HepG2 (cell line): Measurements from ENCODE around the gene IQSEC1. TPM values are rescaled to one million over a fixed set of nuclear protein-coding genes. Genes with fewer than 3 reads are reported as not detected.

Experiments used
- ATAC-seq: fragments of 200-7000 bp; cut with Tn5 transposase; 3 replicates; pipeline ENCODE4 v1.9.1; 2020; ENCODE audit warnings: mild to moderate bottlenecking, moderate library complexity
- BruUV-seq: library from RNA; stranded (reverse); fragments of 400-500 nt; replicated peaks from 2 replicates; lab custom pipeline; 2021; lab: Mats Ljungman, UMichigan
- CTCF ChIA-PET: fragments of 300-600 bp; formaldehyde crosslinking; extraction: SDS; loops from one replicate; lab custom pipeline; 2021; ENCODE audit warnings: low total read pairs, inconsistent platforms, low intra/inter-chr PET ratio; lab: Yijun Ruan, JAX
- POLR2A ChIA-PET: fragments of 350-600 bp; sonication (Branson Sonifier 250); formaldehyde crosslinking; loops from one replicate; lab custom pipeline; 2020; ENCODE audit warnings: antibody characterized with exemption, inconsistent platforms; lab: Yijun Ruan, JAX
- DNase-seq: peaks from one replicate; pipeline ENCODE4 v3.0.0-alpha.2; 2015; ENCODE audit warnings: low spot score
- FAIRE-seq: peaks from 3 replicates; lab custom pipeline; 2011; peaks lifted over from hg19 to GRCh38; lab: Jason Lieb, UNC
- H2AFZ ChIP-seq: one replicate; pipeline ENCODE4 v1.6.1; 2011; ENCODE audit warnings: low read length, inconsistent platforms
- H3K27ac ChIP-seq: fragments of 300-600 bp; 3 replicates; pipeline ENCODE4 v1.8.0; 2011; ENCODE audit warnings: mixed run types, mild to moderate bottlenecking, mixed read lengths, low read length, inconsistent platforms; ENCODE audit not compliant: insufficient read depth; ENCODE audit errors: extremely low read length
- H3K27me3 ChIP-seq, 2 experiments: fragments of 200-600 bp in 1 of 2; 2 replicates in 1 of 2; 3 replicates in 1 of 2; pipeline versions ENCODE4 v1.6.0 to v1.8.0; 2011; ENCODE audit warnings: low read length in 2 of 2, mild to moderate bottlenecking in 2 of 2, moderate library complexity in 2 of 2, inconsistent platforms in 1 of 2; ENCODE audit not compliant: insufficient read depth in 2 of 2, control insufficient read depth in 1 of 2
- H3K36me3 ChIP-seq, 2 experiments: fragments of 200-600 bp in 1 of 2; replicated peaks in 1 of 2; 2 replicates in 1 of 2; 3 replicates in 1 of 2; pipeline versions ENCODE4 v1.5.1 to v1.8.0; 2011; ENCODE audit warnings: low read length in 2 of 2, inconsistent platforms in 1 of 2; ENCODE audit not compliant: insufficient read depth in 2 of 2, control insufficient read depth in 1 of 2
- H3K4me1 ChIP-seq: 2 replicates; pipeline ENCODE4 v1.5.1; 2012; ENCODE audit warnings: low read length, inconsistent platforms; ENCODE audit not compliant: insufficient read depth
- H3K4me2 ChIP-seq: 2 replicates; pipeline ENCODE4 v1.6.0; 2011; ENCODE audit warnings: low read depth, low read length, inconsistent platforms
- H3K4me3 ChIP-seq, 3 experiments: fragments of 200-600 bp in 1 of 3; sonication (generic), shearing (Covaris generic) in 1 of 3; replicated peaks in 1 of 3; 2 replicates each; pipeline ENCODE4 v1.5.1; 2011 to 2016; ENCODE audit warnings: low read length in 3 of 3, inconsistent platforms in 2 of 3, low read depth in 2 of 3, mild to moderate bottlenecking in 2 of 3, control low read depth in 1 of 3, mixed read lengths in 1 of 3; ENCODE audit not compliant: insufficient read depth in 1 of 3
- H3K79me2 ChIP-seq: one replicate; pipeline ENCODE4 v1.6.1; 2011; ENCODE audit warnings: low read length, inconsistent platforms; ENCODE audit not compliant: insufficient read depth
- H3K9ac ChIP-seq: 2 replicates; pipeline ENCODE4 v1.6.0; 2011; ENCODE audit warnings: mild to moderate bottlenecking, low read depth, low read length, inconsistent platforms; ENCODE audit not compliant: insufficient read depth
- H3K9me3 ChIP-seq: 2 replicates; pipeline ENCODE4 v1.5.1; 2012; ENCODE audit warnings: mild to moderate bottlenecking, low read length
- H4K20me1 ChIP-seq: 2 replicates; pipeline ENCODE4 v1.6.0; 2011; ENCODE audit warnings: inconsistent platforms, mild to moderate bottlenecking, low read length, moderate library complexity; ENCODE audit not compliant: insufficient read depth
- BHLHE40 ChIP-seq: IDR thresholded peaks from 2 replicates; pipeline ENCODE4 v1.6.1; 2011; ENCODE audit warnings: low read length, improper control_type of control experiment
- CHCHD3 ChIP-seq: sonication (generic); formaldehyde crosslinking; IDR thresholded peaks from 2 replicates; pipeline ENCODE4 v1.8.0; 2022; ENCODE audit warnings: mild to moderate bottlenecking, missing genetic modification reagents, moderate library complexity
- DNMT1 ChIP-seq: sonication (generic); formaldehyde crosslinking; IDR thresholded peaks from 2 replicates; pipeline ENCODE4 v1.5.1; 2020; ENCODE audit warnings: mild to moderate bottlenecking, missing genetic modification reagents
- DR1 ChIP-seq: sonication (generic); formaldehyde crosslinking; IDR thresholded peaks from 2 replicates; pipeline ENCODE4 v1.8.0; 2021; ENCODE audit warnings: mild to moderate bottlenecking, missing genetic modification reagents, inconsistent platforms
- HNRNPL ChIP-seq: fragments of 200-400 bp; formaldehyde crosslinking; IDR thresholded peaks from 2 replicates; pipeline ENCODE4 v1.6.1; 2017; ENCODE audit warnings: mild to moderate bottlenecking, low read depth, low read length
- PCBP1 ChIP-seq: fragments of 200-400 bp; formaldehyde crosslinking; IDR thresholded peaks from 2 replicates; pipeline ENCODE4 v1.6.1; 2017; ENCODE audit warnings: mild to moderate bottlenecking, low read depth, low read length, borderline replicate concordance
- POGZ ChIP-seq: sonication (generic); formaldehyde crosslinking; IDR thresholded peaks from 2 replicates; pipeline ENCODE4 v1.4.0; 2020; ENCODE audit warnings: mild to moderate bottlenecking, missing genetic modification reagents
- POLR2AphosphoS5 ChIP-seq: IDR thresholded peaks from 2 replicates; pipeline ENCODE4 v1.6.1; 2012; ENCODE audit warnings: low read depth, low read length
- SNAI1 ChIP-seq: sonication (generic); formaldehyde crosslinking; IDR thresholded peaks from 2 replicates; pipeline ENCODE4 v1.5.0; 2020; ENCODE audit warnings: mild to moderate bottlenecking, missing genetic modification reagents, borderline replicate concordance
- ZNF329 ChIP-seq: sonication (generic); formaldehyde crosslinking; IDR thresholded peaks from 2 replicates; pipeline ENCODE4 v1.9.0; 2021; ENCODE audit warnings: low read depth, mild to moderate bottlenecking, missing genetic modification reagents
- ZNF331 ChIP-seq: sonication (generic); formaldehyde crosslinking; IDR thresholded peaks from 2 replicates; pipeline ENCODE4 v1.4.0; 2020; ENCODE audit warnings: missing genetic modification reagents
- ZNF496 ChIP-seq: sonication (generic); formaldehyde crosslinking; IDR thresholded peaks from 2 replicates; pipeline ENCODE4 v1.8.1; 2023; ENCODE audit warnings: mild to moderate bottlenecking, moderate library complexity, missing genetic modification reagents; ENCODE audit not compliant: insufficient replicate concordance
- WGBS: methylation state at CpG from one replicate; pipeline ENCODE4 v1.1.6; 2017; ENCODE audit warnings: low lambda C conversion rate; 5-methylcytosine and 5-hydroxymethylcytosine counted together
- in situ Hi-C: cut with HindIII; loops from 2 replicates; pipeline ENCODE4 v1.10.0; 2017; ENCODE audit warnings: low pct_unique_long_range_greater_than_20kb; ENCODE audit not compliant: extremely low pct_ligation_motif_present
- intact Hi-C: fragments of 100-400 bp; cut with micrococcal nuclease; formaldehyde crosslinking; loops from one replicate; pipeline ENCODE4 v1.10.0; 2022; ENCODE audit not compliant: unreplicated experiment
- polyA plus RNA-seq, 8 experiments: library from polyadenylated mRNA; depleted of rRNA in 3 of 8; stranded (reverse) in 7 of 8; unstranded in 1 of 8; fragments of >200 nt; fragmentation: Illumina TruSeq in 4 of 8; extraction: Trizol in 4 of 8; gene quantifications; 2 replicates each; pipeline versions ENCODE4 v1.2.1 to v1.2.3, GENCODE V29; 2011 to 2016; ENCODE audit warnings: low read depth in 4 of 8, missing spikeins in 1 of 8, mixed read lengths in 1 of 8; ENCODE audit not compliant: insufficient read depth in 1 of 8
- total RNA-seq, 5 experiments: library from RNA; depleted of rRNA; stranded (reverse); fragments of >200 nt; fragmentation: Illumina TruSeq; extraction: Trizol; gene quantifications; 2 replicates each; pipeline ENCODE4 v1.2.3, GENCODE V29; 2016; ENCODE audit warnings: low read depth in 1 of 5
- TF ChIP-seq, protein P1 (sequence below): sonication (generic); formaldehyde crosslinking; IDR thresholded peaks from 2 replicates; pipeline ENCODE4 v1.5.1; 2020; ENCODE audit warnings: mild to moderate bottlenecking, missing genetic modification reagents, moderate library complexity
- TF ChIP-seq, protein P2 (sequence below): sonication (generic); formaldehyde crosslinking; IDR thresholded peaks from 2 replicates; pipeline ENCODE4 v1.5.1; 2020; ENCODE audit warnings: missing genetic modification reagents, mild to moderate bottlenecking, borderline replicate concordance

IQSEC1 gene
- total and polyA plus RNA-seq, 2 of the 13 experiments (the other 11 are each of a cell fraction or from before 2014, with no cell fraction given): 17.4 to 20.2 TPM

GRCh38 chr3:13046569-13047274 is 26.5 kb downstream of the IQSEC1 start:
- BruUV-seq: no TSS peak

More at GRCh38 chr3:13046569-13047274, 26.5 kb downstream of the IQSEC1 start:
- no peaks in the 10 kb centered on the region for H3K9me3 ChIP-seq
- in situ Hi-C loops: no loop called here
- H3K27me3 ChIP-seq: no peaks in the 10 kb centered on the region; a peak in 1 of 5 replicates
- no peaks in the 10 kb centered on the region; a peak in 1 of 5 replicates for H3K36me3 ChIP-seq
- H2AFZ ChIP-seq: no peak overlapping the region
- FAIRE-seq: no peak
- no peak for DNase-seq
- intact Hi-C loops: no loop called here
- no peak overlapping the region for H3K4me3 ChIP-seq
- WGBS: 96% methylated on average over 12 of the region's 15 CpGs
- H3K9ac ChIP-seq: no peak overlapping the region
- no peaks in the 10 kb centered on the region for H3K4me1 ChIP-seq
- ChIA-PET POLR2A (no interaction called here), CTCF (no interaction called here)
- no peak overlapping the region for H3K27ac ChIP-seq
- no peak for ATAC-seq
- no peaks in the 10 kb centered on the region for H4K20me1 ChIP-seq
- TF ChIP-seq, protein P1, sequence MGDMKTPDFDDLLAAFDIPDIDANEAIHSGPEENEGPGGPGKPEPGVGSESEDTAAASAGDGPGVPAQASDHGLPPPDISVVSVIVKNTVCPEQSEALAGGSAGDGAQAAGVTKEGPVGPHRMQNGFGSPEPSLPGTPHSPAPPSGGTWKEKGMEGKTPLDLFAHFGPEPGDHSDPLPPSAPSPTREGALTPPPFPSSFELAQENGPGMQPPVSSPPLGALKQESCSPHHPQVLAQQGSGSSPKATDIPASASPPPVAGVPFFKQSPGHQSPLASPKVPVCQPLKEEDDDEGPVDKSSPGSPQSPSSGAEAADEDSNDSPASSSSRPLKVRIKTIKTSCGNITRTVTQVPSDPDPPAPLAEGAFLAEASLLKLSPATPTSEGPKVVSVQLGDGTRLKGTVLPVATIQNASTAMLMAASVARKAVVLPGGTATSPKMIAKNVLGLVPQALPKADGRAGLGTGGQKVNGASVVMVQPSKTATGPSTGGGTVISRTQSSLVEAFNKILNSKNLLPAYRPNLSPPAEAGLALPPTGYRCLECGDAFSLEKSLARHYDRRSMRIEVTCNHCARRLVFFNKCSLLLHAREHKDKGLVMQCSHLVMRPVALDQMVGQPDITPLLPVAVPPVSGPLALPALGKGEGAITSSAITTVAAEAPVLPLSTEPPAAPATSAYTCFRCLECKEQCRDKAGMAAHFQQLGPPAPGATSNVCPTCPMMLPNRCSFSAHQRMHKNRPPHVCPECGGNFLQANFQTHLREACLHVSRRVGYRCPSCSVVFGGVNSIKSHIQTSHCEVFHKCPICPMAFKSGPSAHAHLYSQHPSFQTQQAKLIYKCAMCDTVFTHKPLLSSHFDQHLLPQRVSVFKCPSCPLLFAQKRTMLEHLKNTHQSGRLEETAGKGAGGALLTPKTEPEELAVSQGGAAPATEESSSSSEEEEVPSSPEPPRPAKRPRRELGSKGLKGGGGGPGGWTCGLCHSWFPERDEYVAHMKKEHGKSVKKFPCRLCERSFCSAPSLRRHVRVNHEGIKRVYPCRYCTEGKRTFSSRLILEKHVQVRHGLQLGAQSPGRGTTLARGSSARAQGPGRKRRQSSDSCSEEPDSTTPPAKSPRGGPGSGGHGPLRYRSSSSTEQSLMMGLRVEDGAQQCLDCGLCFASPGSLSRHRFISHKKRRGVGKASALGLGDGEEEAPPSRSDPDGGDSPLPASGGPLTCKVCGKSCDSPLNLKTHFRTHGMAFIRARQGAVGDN (CRISPR knock-in tag): no peak
- TF ChIP-seq ZNF496 (CRISPR knock-in tag) (no peak), SNAI1 (CRISPR knock-in tag) (no peak), POGZ (no peak), POLR2AphosphoS5 (no peak), DNMT1 (CRISPR knock-in tag) (no peak), BHLHE40 (no peak), ZNF329 (no peak), HNRNPL (no peak), ZNF331 (no peak), DR1 (no peak), PCBP1 (no peak), CHCHD3 (CRISPR knock-in tag) (no peak)
- TF ChIP-seq, protein P2, sequence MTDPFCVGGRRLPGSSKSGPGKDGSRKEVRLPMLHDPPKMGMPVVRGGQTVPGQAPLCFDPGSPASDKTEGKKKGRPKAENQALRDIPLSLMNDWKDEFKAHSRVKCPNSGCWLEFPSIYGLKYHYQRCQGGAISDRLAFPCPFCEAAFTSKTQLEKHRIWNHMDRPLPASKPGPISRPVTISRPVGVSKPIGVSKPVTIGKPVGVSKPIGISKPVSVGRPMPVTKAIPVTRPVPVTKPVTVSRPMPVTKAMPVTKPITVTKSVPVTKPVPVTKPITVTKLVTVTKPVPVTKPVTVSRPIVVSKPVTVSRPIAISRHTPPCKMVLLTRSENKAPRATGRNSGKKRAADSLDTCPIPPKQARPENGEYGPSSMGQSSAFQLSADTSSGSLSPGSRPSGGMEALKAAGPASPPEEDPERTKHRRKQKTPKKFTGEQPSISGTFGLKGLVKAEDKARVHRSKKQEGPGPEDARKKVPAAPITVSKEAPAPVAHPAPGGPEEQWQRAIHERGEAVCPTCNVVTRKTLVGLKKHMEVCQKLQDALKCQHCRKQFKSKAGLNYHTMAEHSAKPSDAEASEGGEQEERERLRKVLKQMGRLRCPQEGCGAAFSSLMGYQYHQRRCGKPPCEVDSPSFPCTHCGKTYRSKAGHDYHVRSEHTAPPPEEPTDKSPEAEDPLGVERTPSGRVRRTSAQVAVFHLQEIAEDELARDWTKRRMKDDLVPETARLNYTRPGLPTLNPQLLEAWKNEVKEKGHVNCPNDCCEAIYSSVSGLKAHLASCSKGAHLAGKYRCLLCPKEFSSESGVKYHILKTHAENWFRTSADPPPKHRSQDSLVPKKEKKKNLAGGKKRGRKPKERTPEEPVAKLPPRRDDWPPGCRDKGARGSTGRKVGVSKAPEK (CRISPR knock-in tag): no peak
- TF ChIP-seq, all 625 proteins: peak for 0
- Histone ChIP-seq H3K79me2 (no peaks in the 10 kb centered on the region), H3K4me2 (no peak overlapping the region)
